Putamen (tissue), 1 donor: ENCODE data around the gene VAV2.
"Not testable (repeated sequence)": the region's sequence is repeated elsewhere in the genome, so short reads cannot be mapped to it uniquely, and the experiment has no call there.

ENCODE experiments used
- DNase-seq: peaks from one replicate; pipeline ENCODE4 v3.0.0-alpha.2; 2016; ENCODE audit warnings: low spot score

Gene VAV2

GRCh38 chr9:133767625-133768024 is 224.5 kb downstream of the VAV2 start:
- DNase-seq = no peak

GRCh38 chr9:133767008-133767407 is 225.1 kb downstream of the VAV2 start:
- no peak for DNase-seq

- not testable (repeated sequence) for DNase-seq
Observed at GRCh38 chr9:133766234-133766633, 225.9 kb downstream of the VAV2 start.

- no peak for DNase-seq
Observed at GRCh38 chr9:133763272-133764183, 228.6 kb downstream of the VAV2 start.

- no peak for DNase-seq
Observed at GRCh38 chr9:133762488-133763271, 229.4 kb downstream of the VAV2 start.

GRCh38 chr9:133761641-133762248 is 230.4 kb downstream of the VAV2 start:
- no peak for DNase-seq

GRCh38 chr9:133760713-133761290 is 231.3 kb downstream of the VAV2 start:
- no peak for DNase-seq

GRCh38 chr9:133759946-133760345 is 232.2 kb downstream of the VAV2 start:
- no peak for DNase-seq

- DNase-seq = no peak
Observed at GRCh38 chr9:133759146-133759900, 232.8 kb downstream of the VAV2 start.

GRCh38 chr9:133758228-133758627 is 233.9 kb downstream of the VAV2 start:
- no peak for DNase-seq

GRCh38 chr9:133754688-133755227 is 237.4 kb downstream of the VAV2 start:
- no peak for DNase-seq

GRCh38 chr9:133754187-133754586 is 237.9 kb downstream of the VAV2 start:
- DNase-seq = no peak

GRCh38 chr9:133752739-133753446 is 239.2 kb downstream of the VAV2 start:
- DNase-seq = no peak

GRCh38 chr9:133750982-133751649 is 241.0 kb downstream of the VAV2 start:
- DNase-seq = no peak

GRCh38 chr9:133747309-133747708 is 244.8 kb downstream of the VAV2 start:
- no peak for DNase-seq

- not testable (repeated sequence) for DNase-seq
Observed at GRCh38 chr9:133744528-133744927, 247.6 kb downstream of the VAV2 start.

- DNase-seq = peak; percentile 39
Observed at GRCh38 chr9:133742849-133743444, 249.2 kb downstream of the VAV2 start.

- no peak for DNase-seq
Observed at GRCh38 chr9:133742251-133742650, 249.9 kb downstream of the VAV2 start.

- DNase-seq = no peak
Observed at GRCh38 chr9:133741716-133742115, 250.4 kb downstream of the VAV2 start.

- no peak for DNase-seq
Observed at GRCh38 chr9:133740911-133741310, 251.2 kb downstream of the VAV2 start.
